ENCODE data around the gene SMYD5.
A peak's percentile ranks its signal among the peaks of the same experiment; 100 is the strongest.
"Not testable (repeated sequence)": the region's sequence is repeated elsewhere in the genome, so short reads cannot be mapped to it uniquely, and the experiment has no call there.

Gene SMYD5

DNA sequence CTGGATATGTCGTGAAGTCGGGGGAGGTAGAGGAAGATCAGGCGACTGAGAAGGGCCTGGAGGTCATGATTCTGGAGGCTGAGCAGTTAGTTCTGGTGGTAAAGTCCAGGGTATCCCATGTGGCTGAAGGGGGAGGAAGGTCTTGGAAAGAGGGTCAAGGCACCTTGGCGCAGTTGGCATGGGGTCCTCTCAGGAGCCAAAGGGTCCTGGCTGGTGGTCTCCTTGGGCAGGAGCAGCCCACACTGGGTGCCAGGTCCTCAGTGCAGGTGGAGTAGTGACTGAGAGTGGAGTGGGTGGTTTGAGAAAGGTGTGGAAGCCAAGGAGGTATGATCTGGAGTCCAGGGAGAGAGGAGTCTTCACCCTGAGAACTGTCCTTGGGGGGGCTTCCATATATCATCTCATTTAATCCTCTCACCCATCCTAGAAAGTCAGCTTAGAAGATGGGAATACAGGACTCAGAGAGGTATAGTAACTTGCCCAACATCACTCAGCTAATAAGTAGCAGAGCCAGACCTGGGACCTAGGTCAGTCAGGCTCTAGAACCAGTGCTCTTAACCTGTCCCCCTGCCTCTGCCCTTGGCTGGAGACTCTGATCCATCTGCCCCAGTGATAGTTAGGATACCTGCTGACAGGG, 45.8 kb downstream of the SMYD5 start:
- no peak for DNase-seq (ENCODE audit: low read depth in 3 of 3)

DNA sequence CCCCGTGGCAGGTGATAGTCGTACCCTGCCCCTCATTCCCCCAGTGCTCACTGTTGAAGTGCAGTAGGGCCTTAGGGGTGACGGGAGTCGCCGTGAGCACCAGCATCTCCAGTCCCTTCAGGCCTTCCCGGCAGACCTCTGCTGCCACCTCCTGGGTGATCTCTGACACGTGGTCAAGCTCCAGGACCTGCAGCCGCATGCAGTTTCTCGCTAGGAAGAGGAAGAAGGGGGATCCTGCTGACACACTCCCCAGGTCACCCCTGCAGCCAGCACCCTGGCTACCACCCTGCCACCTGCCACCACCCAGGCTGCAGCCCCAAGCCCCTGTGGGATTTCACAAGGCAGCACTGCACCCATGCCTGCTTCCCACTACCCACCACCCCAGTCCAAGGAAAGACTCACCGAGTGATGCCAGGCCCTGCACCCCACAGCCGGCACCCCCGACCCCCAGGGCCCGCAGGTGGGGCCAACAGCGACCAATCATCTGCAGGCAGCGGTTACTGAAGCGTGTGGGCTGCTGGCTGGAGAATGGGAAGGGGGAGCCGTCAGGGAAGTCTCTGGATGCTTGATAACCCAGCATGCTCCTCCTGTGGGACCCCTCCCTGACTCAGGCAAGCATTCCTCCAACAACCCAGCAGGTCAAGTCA, 46.4 kb downstream of the SMYD5 start:
- no peak for DNase-seq (ENCODE audit: low read depth in 3 of 3)

DNA sequence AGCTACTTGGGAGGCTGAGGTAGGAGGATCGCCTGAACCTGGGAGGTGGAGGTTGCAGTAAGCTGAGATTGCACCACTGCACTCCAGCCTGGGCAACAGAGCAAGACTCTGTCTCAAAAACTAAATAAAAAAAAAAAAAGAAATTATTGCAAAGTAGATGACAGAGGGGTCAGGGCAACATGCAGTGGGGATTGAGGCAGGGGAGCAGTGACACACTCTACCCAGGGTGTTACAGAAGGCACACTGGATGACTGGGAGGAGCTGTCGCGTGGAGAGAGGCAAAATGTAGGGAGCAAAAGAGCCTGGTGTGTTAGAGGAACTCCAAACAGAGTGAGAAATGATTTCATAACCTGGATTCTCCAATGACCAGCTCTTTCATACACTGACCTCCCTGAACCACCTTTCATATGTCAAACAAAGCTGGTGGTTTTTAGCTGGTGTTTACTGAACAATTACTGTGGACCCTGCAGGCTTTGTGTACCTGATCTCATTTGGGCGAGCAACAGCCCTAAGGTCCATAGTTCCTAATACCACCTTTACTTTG, 48.1 kb downstream of the SMYD5 start:
- DNase-seq (ENCODE audit: low read depth in 3 of 3), result no peak

DNA sequence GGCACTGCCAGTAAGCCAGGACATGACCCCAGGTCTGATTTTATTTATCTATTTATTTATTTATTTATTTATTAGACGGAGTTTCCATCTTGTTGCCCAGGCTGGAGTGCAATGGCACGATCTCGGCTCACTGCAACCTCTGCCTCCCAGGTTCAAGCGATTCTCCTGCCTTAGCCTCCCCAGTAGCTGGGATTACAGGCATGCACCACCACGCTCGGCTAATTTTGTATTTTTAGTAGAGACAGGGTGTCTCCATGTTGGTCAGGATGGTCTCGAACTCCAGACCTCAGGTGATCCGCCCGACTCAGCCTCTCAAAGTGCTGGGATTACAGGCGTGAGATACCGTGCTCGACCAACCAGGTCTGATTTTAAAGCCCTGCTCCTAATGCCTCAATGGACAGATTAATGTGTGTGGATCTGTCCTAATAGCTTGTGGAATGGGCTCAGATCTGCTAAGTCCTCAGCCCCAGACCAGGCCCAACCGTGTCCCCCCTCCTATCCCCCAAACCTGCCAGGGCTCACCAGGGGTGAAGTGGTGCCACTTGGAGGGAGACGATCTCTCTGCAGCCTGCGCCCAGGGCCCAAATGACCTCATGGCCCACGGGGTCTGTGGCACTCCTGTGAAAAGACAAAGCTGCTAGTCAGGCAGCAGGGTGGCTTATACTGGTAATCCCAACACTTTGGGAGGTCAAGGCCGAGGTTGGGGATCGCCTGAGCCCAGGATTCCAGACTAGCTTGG, 48.8 kb downstream of the SMYD5 start:
- DNase-seq (ENCODE audit: low read depth in 3 of 3), result not testable (repeated sequence)

DNA sequence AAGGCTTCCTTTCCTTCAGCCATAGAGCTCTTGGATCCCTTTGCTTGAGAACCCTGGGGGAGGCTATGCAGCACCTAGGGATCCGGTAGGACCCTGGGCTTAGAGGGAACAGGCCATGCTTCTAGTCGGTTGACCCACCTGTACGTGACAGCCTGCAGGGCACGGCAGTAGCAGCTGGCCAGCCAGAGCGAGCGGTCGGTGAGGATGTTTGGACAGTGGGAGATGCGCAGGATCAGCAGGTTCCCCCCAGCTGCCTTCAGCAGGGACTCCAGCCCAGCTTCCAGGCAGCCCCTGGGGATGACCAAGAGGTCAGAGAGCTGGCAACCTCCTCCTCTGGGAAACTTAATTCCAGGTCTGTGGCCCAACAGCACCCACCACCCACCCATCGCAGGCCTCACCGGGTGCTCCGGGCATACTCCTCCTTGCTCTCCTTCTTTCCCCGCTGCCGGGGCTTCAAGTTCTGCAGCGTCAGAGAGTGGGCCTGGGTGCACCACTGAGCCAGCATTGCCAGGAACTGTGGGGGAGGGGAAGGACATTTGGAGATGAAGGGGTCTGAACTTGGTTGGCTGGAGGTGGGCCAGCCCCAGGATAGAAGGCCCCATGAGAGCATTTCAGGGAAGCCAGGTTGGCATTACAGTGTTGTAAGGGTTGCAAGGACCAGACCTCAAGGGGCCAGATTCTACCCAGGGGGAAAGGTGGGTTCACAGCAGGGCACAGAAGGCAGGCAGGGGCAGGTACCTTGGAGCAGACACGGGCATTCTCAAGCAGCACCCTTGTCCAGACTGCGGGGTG, 49.7 kb downstream of the SMYD5 start:
- no peak for DNase-seq (ENCODE audit: low read depth in 3 of 3)

DNA sequence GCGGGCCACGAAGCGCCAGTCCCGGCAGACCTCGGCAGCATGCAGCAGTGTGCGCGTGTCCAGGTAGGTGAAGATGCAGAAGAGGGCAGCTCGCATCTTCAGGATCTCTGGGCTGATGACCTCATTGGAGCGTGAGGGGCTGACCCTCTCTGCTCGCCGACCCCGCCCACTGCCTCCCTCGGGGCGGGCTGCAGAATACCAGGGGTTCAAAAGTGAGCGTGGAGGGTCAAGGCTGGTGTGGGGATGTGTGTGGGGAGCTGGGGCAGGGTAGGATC, 50.2 kb downstream of the SMYD5 start:
- DNase-seq (ENCODE audit: low read depth in 3 of 3), result no peak

DNA sequence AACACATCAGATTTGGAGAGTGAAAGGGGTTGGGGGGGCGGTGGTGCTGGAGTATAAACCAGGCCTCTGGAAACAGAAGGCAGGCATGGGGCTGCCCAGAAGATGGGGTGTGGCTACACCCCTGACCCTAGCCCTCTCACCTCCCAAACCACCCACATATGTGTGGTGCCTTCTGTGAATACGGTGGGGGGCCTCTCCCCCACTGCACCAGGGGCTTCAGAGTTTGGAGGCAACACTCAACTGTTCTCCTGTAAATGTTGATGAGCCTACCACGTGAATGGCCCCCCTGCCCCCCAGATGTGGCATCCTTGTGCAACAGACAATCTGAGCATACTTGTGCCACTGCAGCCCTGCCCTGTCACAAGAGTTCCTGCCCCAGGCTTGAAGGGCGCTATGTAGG, 50.7 kb downstream of the SMYD5 start:
- no peak for DNase-seq (ENCODE audit: low read depth in 3 of 3)

DNA sequence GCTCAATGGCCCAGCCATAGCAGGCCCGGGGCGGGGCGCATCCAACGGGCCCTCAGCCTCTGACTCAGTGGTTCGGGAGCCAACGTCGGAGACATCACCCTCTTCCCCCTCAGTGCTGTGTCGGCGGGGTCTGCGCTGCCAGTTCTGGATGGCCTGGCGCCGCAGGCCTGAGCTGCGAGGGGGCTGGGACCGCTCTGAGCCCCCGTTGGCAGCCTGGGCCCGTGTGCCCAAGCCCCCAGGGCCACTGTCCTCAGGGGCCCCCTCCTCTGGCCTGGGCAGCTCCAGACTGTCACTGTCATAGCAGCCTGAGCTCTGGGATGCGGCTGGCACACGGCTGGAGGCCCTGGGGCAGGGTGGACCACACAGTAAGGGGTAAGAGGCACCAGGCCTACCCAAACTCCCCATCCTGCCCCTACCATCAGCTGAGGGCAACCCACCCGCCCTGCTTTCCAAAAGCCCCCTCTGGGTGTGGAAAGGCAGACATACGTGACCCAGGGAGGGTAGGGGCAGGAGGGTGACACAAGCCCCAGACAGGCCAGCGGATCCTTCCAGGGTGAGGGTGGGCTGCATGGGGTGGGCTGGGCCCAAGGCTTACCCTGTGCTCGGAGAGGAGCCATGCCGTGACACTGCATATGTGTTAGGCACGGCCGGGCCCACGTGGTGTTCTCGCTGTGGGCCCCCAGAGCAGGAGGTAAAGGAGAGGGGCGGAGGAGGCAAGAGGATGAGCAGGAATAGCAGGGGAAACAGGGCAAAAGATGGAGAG, 51.4 kb downstream of the SMYD5 start:
- DNase-seq (ENCODE audit: low read depth in 3 of 3), result no peak

DNA sequence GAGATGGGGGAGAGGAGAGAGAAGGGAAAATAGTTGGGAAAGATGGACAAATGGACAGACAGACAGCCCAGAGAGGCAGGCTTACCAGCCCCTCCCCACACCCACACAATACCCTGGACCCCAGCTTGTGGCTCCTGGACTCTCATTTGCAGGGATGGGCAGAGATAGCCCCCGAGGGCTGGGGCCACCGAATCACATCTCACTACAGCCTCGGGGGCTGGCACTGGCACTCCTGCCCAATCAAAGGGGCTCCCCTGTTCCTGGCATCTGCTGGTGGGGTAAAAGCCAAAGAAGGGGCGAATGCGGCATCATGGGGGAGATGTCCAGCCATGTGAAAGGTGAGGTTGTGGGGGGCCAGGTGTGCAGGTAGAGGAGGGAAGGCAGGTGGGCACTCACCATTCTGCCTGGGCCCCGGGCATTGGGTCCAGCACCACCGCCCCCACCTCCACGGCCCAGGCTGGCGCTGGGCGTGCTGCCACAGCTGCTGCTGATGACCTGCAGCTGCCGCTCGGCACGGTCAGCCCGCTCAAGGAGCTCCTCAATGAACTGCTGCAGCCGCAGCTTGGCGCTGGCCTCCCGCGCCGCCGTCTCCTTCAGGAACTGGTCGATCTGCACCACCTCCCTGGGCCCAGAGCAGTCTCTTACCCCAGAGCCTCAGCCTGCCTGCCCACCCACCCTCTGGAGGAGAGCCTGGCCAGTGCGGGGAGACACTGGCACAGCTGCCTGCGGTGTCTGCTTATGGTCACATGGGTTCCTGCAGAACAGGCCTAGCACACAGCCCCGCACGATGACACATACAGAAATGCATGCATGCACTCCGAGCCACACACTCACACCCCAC, 52.2 kb downstream of the SMYD5 start:
- no peak for DNase-seq (ENCODE audit: low read depth in 3 of 3)

DNA sequence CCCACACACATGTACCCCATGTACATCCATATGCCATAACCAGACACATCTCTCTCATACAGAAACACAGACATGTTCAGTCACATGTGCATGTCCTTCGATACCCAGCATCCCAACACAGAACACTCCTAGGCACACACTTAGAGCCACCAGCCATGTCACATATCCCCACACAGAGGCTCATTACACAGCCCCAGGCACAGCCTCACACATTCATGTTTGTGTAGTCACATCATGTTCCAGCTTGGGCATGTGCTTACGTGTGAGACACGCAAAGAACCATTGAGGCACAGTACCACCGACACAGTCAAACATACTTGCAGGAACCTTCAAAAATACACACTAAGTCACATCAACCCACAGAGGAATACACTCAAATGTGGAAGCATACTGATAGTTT, 53.0 kb downstream of the SMYD5 start:
- DNase-seq (ENCODE audit: low read depth in 3 of 3), result no peak

DNA sequence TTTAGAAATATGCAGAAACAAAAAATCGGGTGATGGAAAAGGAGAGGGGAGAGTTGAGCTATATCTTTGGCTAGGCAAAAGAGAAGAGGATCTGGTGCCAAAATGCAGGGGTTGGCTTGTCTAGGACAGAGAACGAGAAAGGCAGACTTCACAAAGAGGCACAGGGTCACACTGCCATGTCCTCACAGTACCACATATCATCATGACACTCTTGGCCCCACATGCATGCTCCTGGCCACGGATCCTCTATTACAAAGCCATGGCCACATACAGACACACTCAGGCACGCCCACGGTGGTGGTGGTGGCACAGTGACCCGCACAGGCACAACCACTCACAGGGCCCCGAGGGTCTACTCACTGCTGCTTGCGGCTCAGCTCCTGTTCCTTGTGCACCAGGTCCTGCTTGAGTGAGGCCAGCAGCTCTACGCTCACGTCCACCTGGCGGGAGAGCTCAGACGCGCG, 54.4 kb downstream of the SMYD5 start:
- no peak for DNase-seq (ENCODE audit: low read depth in 3 of 3)

DNA sequence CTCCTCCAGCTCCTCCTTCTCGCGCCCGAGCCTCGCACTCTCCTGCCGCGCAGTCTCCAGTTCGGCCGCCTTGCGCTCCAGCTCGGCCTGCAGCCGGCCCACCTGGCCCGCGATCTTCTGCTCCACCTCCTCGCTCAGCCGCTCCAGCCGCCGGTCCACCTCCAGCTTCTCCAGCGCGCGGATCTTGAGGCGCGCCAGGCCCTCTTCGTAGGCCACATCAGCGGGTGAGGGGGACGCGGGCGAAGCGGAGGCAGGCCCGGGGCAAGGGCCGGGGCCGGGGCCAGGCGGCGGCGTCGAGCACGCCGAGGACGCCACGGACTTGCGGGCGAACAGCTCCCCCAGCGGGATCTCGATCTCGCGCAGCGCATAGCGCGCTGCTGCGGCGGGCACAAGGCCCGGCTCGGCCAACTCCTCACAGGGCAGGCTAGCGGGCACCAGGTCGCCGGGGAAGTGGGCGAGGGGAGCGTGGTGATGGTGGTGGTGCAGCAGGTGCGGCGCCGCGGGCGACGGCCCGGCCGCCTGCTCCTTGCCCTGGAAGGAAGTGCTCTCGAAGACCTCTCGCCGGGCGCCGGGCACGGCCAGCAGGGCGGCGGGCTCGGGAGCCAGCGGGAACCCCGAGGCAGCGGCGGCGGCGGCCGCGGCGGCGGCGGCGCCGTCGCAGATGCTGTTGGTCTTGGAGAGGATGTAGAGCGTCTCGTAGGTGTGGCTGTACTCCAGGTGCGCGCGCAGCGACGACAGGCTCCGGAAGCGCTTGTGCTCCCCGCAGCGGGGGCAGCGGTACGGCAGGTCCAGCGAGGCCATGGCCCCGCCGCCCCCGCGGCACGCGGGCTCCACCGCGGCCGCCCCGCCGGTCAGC, 55.0 kb downstream of the SMYD5 start:
- DNase-seq (ENCODE audit: low read depth in 3 of 3), result peak in 1 of 3 donors; percentile 61

DNA sequence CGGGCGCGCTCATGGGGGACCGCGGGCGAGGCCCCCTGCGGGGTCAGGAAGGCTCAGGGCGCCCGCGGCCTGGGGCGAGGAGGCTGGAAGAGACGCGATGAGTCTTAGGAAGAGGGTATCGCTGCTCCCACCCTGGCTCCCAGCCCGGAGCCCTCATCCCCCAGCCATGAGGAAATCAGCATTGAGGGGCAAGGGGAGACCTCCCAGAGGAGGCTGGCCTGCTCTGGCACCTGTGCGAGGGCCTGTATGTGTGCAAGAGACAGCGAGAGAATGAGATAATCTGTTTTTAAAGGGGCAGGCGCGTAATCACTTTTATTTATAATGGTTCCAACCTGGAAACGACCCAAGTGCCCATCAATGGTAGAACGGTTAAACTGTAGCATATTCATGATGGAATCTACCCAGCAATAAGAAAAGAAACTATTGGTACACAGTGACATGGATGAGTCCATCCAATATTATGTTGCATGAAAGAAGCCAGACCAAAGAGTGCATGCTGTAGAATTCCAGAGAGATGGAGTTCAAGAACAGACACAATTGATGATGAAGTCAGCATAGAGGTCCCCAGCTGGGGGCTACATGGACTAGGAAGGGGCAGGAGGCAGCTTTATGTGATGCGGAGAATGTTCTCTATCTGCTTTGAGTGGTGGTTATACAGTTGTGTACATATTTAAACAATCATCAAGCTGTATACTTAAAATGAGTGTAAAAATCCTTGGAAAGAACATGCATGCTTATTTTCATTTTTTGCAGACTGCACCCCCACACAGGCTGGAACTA, 55.8 kb downstream of the SMYD5 start:
- DNase-seq (ENCODE audit: low read depth in 3 of 3), result no peak

DNA sequence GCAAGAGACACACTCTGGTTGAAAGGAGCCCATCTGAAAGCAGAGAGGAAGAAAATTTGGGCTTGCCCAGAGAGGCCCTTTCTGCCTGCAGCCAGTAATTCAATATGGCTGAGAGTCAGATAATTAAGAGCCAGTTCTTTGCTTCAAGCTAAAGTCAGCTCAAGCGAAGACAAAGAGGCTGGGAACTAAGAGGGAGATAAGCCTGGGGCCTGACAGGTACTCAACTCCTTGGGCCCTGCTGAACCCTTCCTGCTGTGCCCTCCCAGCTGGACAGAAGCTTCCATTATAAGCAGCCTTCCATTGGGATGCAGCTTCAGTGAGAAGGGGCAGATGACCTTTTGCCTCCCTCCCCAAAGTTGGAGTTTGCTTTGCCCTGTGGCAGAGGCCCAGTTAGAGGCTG, 58.2 kb downstream of the SMYD5 start:
- DNase-seq (ENCODE audit: low read depth in 3 of 3), result no peak

Data from stimulated activated CD4-positive, alpha-beta T cell treated with anti-CD3 and anti-CD28 coated beads, TNF-alpha, amount 100 ng/mL, for 48 hours (primary cell).